DMS153 treated with DMSO at 0.1 percent for 48 hours (cell line): Measurements from ENCODE around the gene ARL16.

Experiments used
- DNase-seq: peaks from one replicate; lab custom pipeline; 2025; ENCODE audit not compliant: unreplicated experiment; lab: John Stamatoyannopoulos, UW

The ARL16 gene

GRCh38 chr17:81713004-81713555 is 29.5 kb upstream of the ARL16 start:
- DNase-seq = no peak

GRCh38 chr17:81712468-81713003 is 28.9 kb upstream of the ARL16 start:
- DNase-seq = no peak

GRCh38 chr17:81711814-81712467 is 28.3 kb upstream of the ARL16 start, which contains the start of gene SLC25A10:
SLC25A10 (plus strand) TSS chr17:81712284; CDS start chr17:81712427, 143 bp downstream.
- peak; percentile 52 for DNase-seq

- no peak for DNase-seq
Measured at GRCh38 chr17:81710514-81711308, 27.1 kb upstream of the ARL16 start.

GRCh38 chr17:81708739-81709185 is 25.2 kb upstream of the ARL16 start:
- no peak for DNase-seq

- DNase-seq = no peak
Measured at GRCh38 chr17:81707725-81708646, 24.4 kb upstream of the ARL16 start.

- DNase-seq = no peak
Measured at GRCh38 chr17:81706757-81707624, 23.4 kb upstream of the ARL16 start.

GRCh38 chr17:81706232-81706611 is 22.6 kb upstream of the ARL16 start:
- no peak for DNase-seq

GRCh38 chr17:81705518-81706231 is 22.1 kb upstream of the ARL16 start:
- DNase-seq = no peak

- DNase-seq = no peak
Measured at GRCh38 chr17:81703747-81704654, 20.4 kb upstream of the ARL16 start.

- DNase-seq = peak; percentile 80
Measured at GRCh38 chr17:81702934-81703746, 19.5 kb upstream of the ARL16 start, which contains the start of gene MRPL12. MRPL12 (plus strand) TSS chr17:81703367; CDS start chr17:81703502, 135 bp downstream.

- no peak for DNase-seq
Measured at GRCh38 chr17:81701288-81702071, 17.9 kb upstream of the ARL16 start.

- no peak for DNase-seq
Measured at GRCh38 chr17:81700353-81701287, 17.0 kb upstream of the ARL16 start.

GRCh38 chr17:81697261-81698044 is 13.9 kb upstream of the ARL16 start:
- DNase-seq = no peak
